LNCAP (cell line): ENCODE results near the gene PLPPR1.

Experiments used
- TF ChIP-seq, protein P1 (sequence below): fragments of 450-650 bp; IDR thresholded peaks from 2 replicates; pipeline ENCODE4 v1.5.1; 2017; ENCODE audit warnings: mild to moderate bottlenecking

The PLPPR1 gene

GRCh38 chr9:101073122-101073521 is 44.6 kb downstream of the PLPPR1 start:
- TF ChIP-seq, protein P1, sequence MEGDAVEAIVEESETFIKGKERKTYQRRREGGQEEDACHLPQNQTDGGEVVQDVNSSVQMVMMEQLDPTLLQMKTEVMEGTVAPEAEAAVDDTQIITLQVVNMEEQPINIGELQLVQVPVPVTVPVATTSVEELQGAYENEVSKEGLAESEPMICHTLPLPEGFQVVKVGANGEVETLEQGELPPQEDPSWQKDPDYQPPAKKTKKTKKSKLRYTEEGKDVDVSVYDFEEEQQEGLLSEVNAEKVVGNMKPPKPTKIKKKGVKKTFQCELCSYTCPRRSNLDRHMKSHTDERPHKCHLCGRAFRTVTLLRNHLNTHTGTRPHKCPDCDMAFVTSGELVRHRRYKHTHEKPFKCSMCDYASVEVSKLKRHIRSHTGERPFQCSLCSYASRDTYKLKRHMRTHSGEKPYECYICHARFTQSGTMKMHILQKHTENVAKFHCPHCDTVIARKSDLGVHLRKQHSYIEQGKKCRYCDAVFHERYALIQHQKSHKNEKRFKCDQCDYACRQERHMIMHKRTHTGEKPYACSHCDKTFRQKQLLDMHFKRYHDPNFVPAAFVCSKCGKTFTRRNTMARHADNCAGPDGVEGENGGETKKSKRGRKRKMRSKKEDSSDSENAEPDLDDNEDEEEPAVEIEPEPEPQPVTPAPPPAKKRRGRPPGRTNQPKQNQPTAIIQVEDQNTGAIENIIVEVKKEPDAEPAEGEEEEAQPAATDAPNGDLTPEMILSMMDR, result no peak

DNA sequence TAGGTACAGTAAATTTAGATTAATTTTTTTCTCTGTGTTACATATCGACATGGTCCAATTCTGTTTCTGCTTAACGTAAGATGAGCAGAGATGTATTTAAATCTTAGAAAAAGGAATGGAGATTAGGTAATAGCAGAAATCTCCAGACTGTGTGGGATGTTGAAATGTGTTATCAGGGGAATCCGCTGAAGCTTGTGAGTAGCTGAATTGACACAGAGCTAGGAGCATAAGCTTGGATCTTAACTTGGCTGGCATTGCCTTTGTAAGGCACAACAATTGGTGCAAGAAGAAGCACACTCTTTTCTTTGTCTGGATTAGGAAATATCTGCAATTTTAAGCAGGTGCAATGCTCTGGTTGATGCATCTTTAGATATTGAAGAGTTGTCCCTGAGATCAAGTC is 53.1 kb downstream of the PLPPR1 start:
- TF ChIP-seq, protein P1, result no peak

- TF ChIP-seq, protein P1, result no peak
Measured at GRCh38 chr9:101083448-101084202, 55.1 kb downstream of the PLPPR1 start.

- TF ChIP-seq, protein P1, result no peak
Measured at GRCh38 chr9:101087426-101087825, 58.9 kb downstream of the PLPPR1 start.

DNA sequence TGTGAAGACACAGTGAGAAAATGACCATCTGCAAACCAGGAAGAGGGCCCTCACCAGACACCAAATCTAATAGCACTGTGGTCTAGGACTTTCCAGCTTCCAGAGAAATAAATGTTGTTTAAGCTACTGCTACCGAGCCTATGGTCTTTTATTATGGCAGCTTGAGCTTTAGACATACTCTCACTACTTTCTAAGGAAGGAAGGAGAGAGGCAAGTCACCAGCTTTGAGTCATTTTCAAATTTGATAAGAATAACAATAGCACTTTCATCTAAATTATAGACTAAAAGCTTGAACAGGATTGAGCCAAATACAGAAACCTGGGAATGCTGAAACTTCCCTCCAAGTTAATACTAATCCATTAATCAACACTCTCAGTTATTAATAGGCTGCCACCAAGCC is 64.4 kb downstream of the PLPPR1 start:
- TF ChIP-seq, protein P1, result no peak

- TF ChIP-seq, protein P1, result no peak
Measured at GRCh38 chr9:101093620-101094019, 65.1 kb downstream of the PLPPR1 start.

DNA sequence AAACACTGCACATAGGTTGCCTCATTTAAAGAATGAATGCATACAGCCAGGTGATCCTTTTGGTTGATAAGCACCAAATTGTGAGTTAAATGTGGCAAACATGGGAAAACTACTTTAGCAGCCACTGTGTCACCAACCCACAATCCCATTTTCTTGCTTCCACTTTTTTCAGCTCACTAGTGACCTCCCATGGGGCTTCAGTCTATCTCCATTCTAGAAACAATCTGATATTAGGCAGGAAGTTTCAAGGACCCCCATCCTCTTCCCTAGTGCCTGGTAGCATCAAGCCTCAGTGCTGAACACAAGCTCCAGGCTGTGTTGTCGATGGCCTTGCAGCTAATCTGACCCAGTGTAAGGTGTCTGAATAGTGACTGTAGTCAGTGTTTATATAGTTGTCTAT is 66.2 kb downstream of the PLPPR1 start:
- TF ChIP-seq, protein P1, result no peak

GRCh38 chr9:101097210-101097609 is 68.7 kb downstream of the PLPPR1 start:
- TF ChIP-seq, protein P1, result no peak
